ENCODE results near the gene BAZ2B.

- TF ChIP-seq POLR2A (IDR thresholded peaks at IDR 0.05; ENCODE audit: low read length), result no peak
- TF ChIP-seq CTCF (IDR thresholded peaks at IDR 0.05), result no peak
- TF ChIP-seq ZC3H11A (IDR thresholded peaks at IDR 0.05), result no peak
- TF ChIP-seq MAX (IDR thresholded peaks at IDR 0.05), result no peak
- no peak for TF ChIP-seq CHD4 (IDR thresholded peaks at IDR 0.05; ENCODE audit: borderline replicate concordance)
- no peak for TF ChIP-seq MAZ (IDR thresholded peaks at IDR 0.05; ENCODE audit: borderline replicate concordance, low read depth, low read length)
Measured at GRCh38 chr2:159292157-159292556, 324.2 kb downstream of the BAZ2B start.

All from A549 (cell line).